HG03460 (cell line): ENCODE data around the gene NUTM2A.
"Not testable (repeated sequence)": the region's sequence is repeated elsewhere in the genome, so short reads cannot be mapped to it uniquely, and the experiment has no call there.

Source experiments
- ATAC-seq: cut with Tn5 transposase; IDR thresholded peaks from one replicate; pipeline ENCODE4 v1.9.1; 2021; ENCODE audit not compliant: unreplicated experiment

NUTM2A gene

GRCh38 chr10:87225148-87225547 lies at the start of gene NUTM2A:
TSS of gene NUTM2A (plus strand) at chr10:87225448. CDS start at chr10:87225831, 383 bp downstream.
- ATAC-seq: not testable (repeated sequence)

GRCh38 chr10:87177587-87177986 lies 47.7 kb upstream of the NUTM2A start:
- not testable (repeated sequence) for ATAC-seq

- not testable (repeated sequence) for ATAC-seq
These were observed 40.8 kb upstream of the NUTM2A start for GRCh38 chr10:87184421-87184820.

- ATAC-seq: not testable (repeated sequence)
These were observed 39.2 kb upstream of the NUTM2A start for GRCh38 chr10:87186016-87186415.

- ATAC-seq: not testable (repeated sequence)
These were observed 37.7 kb upstream of the NUTM2A start for GRCh38 chr10:87187573-87187972.

- ATAC-seq: not testable (repeated sequence)
These were observed 33.4 kb upstream of the NUTM2A start for GRCh38 chr10:87191841-87192240.

GRCh38 chr10:87200924-87201323 lies 24.3 kb upstream of the NUTM2A start:
- peak; percentile 40 for ATAC-seq

- ATAC-seq: not testable (repeated sequence)
These were observed 20.4 kb upstream of the NUTM2A start for GRCh38 chr10:87204801-87205200.

GRCh38 chr10:87206922-87207321 lies 18.3 kb upstream of the NUTM2A start:
- not testable (repeated sequence) for ATAC-seq

GRCh38 chr10:87210309-87210708 lies 14.9 kb upstream of the NUTM2A start:
- ATAC-seq: not testable (repeated sequence)

GRCh38 chr10:87211848-87212247 lies 13.4 kb upstream of the NUTM2A start:
- ATAC-seq: not testable (repeated sequence)

GRCh38 chr10:87213150-87213765 lies 12.0 kb upstream of the NUTM2A start:
- not testable (repeated sequence) for ATAC-seq

GRCh38 chr10:87213806-87214205 lies 11.4 kb upstream of the NUTM2A start:
- ATAC-seq: not testable (repeated sequence)

GRCh38 chr10:87216120-87216519 lies 9.1 kb upstream of the NUTM2A start:
- not testable (repeated sequence) for ATAC-seq

GRCh38 chr10:87219370-87219769 lies 5.9 kb upstream of the NUTM2A start:
- ATAC-seq: not testable (repeated sequence)

- not testable (repeated sequence) for ATAC-seq
These were observed 2.5 kb upstream of the NUTM2A start for GRCh38 chr10:87222789-87223188.

- ATAC-seq: not testable (repeated sequence)
These were observed 3.0 kb downstream of the NUTM2A start for GRCh38 chr10:87228247-87228646.

GRCh38 chr10:87229211-87229610 lies 4.0 kb downstream of the NUTM2A start:
- ATAC-seq: not testable (repeated sequence)

GRCh38 chr10:87234854-87235253 lies 9.6 kb downstream of the NUTM2A start:
- ATAC-seq: not testable (repeated sequence)

GRCh38 chr10:87237244-87237643 lies 12.0 kb downstream of the NUTM2A start:
- not testable (repeated sequence) for ATAC-seq

- not testable (repeated sequence) for ATAC-seq
These were observed 14.1 kb downstream of the NUTM2A start for GRCh38 chr10:87239346-87239808.

- ATAC-seq: not testable (repeated sequence)
These were observed 16.9 kb downstream of the NUTM2A start for GRCh38 chr10:87242192-87242591.

GRCh38 chr10:87247335-87247734 lies 22.1 kb downstream of the NUTM2A start:
- not testable (repeated sequence) for ATAC-seq
